ENCODE results near the gene PTPN2. TPM values are rescaled to one million over a fixed set of nuclear protein-coding genes. Genes with fewer than 3 reads are reported as not detected.
"Not testable (repeated sequence)": the region's sequence is repeated elsewhere in the genome, so short reads cannot be mapped to it uniquely, and the experiment has no call there.

PTPN2 gene
- polyA plus RNA-seq, 5 donors = 55.2 to 79.2 (median 72.9) TPM

DNA sequence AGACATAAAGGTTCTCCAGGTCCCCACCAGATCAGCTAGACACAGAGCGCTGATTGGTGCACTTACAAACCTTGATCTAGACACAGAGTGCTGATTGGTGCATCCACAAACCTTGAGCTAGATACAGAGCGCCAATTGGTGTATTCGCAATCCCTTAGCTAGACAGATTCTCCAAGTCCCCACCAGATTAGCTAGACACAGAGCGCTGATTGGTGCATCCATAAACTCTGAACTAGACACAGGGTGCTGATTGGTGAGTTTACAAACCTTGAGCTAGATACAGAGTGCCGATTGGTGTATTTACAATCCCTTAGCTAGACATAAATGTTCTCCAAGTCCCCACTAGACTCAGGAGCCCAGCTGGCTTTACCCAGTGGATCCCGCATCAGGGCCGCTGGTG lies 107.6 kb downstream of the PTPN2 start:
- not testable (repeated sequence) for DNase-seq

- DNase-seq = no peak
Observed at GRCh38 chr18:12774982-12775381, 109.1 kb downstream of the PTPN2 start.

DNA sequence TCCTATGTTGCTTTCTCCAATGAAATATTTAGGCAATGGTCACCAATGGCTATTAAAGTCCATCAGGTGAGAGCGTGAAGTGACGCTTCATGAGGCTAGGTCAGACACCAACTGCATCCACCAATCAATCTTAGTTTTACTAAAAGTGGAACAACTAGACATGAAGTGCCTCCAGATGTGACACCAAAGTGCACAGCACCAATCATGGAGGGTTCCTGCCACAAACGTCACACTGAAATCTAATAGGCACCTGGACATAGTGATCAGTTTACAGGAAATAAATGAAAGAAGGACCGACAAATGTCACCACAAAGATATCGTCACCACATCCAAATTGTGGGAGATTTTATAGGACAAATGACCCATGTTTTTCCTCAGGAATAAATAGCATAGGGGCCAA lies 110.7 kb downstream of the PTPN2 start:
- DNase-seq = no peak

- no peak for DNase-seq
Observed at GRCh38 chr18:12772111-12772510, 111.9 kb downstream of the PTPN2 start.

DNA sequence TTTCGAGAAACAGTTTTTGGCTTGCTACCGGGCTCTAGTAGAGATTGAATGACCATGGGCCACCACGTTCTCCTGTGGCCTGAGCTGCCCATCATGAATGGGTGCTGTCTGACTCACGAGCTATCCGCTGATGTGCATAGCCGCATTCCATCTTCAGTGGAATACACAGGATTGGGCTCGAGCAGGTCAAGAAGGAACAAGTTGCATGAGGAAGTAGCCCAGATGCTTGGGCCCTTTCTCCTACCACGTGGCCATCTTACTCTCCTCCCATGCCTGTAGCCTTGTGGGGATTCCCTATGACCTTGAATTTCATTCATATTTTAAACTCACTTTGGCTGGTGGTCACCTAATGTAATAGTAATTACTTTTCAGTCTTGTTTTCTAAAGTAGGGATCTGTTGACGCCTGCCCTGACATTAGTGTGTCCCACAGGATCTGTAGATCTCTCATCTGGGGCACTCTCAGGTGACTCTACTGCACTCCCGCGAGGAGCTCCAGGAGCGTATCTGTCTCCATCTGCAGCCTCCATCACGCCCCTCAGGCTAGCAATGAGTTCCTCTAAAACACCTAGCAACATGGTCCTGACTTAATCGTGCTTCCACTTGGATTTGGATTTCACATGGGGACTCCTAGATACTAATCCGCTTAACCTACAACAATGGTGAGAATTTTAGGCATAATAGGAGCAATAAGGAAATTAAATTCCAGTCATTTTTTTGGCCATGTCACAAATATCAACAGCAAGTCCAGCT lies 113.4 kb downstream of the PTPN2 start:
- no peak for DNase-seq

- no peak for DNase-seq
Observed at GRCh38 chr18:12769644-12770440, 114.2 kb downstream of the PTPN2 start.

GRCh38 chr18:12769136-12769535 lies 114.9 kb downstream of the PTPN2 start:
- no peak for DNase-seq

DNA sequence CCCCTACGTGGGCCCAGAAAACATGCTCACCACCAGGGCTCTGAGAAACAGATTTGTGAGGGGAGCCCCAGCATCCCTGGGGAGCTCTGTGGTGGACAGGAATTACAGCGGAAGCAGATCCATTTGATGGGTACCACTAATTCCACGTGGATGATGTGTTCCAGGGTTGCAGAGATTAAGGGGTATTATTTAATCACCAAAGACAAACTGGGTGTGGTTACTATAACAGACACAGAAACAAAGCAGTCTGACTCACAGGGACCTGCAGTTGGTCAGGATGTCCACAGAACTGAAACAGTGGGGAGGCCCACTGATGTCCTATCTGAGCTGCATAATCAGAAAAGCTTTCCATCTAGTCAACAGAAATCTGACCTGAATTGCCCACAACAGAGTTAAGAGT lies 115.4 kb downstream of the PTPN2 start:
- DNase-seq = no peak

DNA sequence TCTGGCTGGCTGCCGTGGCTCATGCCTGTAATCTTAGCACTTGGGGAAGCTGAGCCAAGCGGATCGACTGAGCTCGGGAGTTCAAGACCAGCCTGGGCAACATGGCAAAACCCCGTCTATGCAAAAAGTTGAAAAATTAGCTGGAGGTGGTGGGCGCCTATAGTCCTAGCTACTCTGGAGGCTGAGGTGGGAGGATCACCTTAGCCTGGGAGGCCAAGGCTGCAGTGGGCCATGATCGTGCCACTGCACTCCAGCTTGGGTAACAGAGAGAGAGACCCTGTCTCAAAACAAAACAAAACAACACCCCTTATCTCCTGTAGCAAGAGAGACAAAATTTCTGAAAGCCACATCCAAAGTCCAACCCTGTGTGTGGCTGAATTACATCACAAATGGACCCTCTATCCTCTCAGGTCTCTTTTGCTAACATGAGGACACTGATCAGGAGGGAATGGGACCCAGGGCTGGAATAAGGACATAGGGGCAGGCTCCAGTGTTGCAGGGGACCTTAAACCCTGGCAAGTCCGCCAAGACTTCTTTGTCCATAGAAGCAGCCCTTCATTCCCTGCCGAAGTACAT lies 116.4 kb downstream of the PTPN2 start:
- DNase-seq = no peak

GRCh38 chr18:12766986-12767433 lies 117.0 kb downstream of the PTPN2 start:
- no peak for DNase-seq

GRCh38 chr18:12765586-12765985 lies 118.5 kb downstream of the PTPN2 start:
- no peak for DNase-seq

DNA sequence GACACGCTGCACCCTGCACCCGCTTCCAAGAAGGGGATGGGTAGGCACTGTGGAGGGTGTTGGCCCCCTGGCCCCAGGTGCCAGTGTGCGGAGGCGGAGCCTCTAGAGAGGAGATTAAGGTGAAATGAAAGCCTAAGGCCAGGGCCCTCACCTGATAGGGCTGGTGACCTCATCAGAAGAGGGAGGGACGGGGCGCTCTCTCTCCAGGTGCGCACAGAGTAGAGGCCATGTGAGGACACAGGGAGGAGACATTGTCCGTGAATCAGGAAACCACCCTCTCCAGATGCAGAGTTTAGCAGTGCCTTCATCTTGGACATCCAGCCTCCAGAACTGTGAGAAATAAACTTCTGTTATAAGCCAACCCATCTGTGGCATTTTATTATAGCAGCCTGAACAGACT lies 118.9 kb downstream of the PTPN2 start:
- no peak for DNase-seq

- not testable (repeated sequence) for DNase-seq
Observed at GRCh38 chr18:12758566-12758965, 125.5 kb downstream of the PTPN2 start.

DNA sequence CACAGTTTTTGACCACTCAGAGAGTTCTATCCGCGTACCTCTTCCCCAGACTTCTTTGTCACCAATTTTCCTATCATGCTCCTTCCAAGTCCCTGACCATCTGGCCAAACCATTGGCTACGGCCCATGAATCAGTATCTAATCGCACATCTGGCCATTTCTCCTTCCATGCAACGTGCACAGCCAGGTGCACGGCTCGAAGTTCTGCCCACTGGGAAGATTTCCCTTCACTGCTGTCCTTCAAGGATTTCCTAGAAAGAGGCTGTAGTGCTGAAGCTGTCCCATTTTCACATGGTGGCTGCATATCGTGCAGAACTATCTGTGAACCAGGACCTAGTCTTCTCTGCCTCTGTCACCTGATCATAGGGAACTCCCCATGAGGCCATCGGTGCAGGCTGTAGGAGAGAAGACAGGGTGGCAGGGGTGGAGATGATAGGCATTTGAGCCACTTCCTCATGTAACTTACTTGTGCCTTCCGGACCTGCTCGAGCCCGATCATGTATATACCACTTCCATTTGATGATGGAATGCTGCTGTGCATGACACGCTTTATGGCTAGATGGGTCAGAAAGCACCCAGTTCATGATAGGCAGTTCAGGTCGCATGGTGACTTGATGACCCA lies 127.3 kb downstream of the PTPN2 start:
- DNase-seq = not testable (repeated sequence)

GRCh38 chr18:12755606-12756005 lies 128.4 kb downstream of the PTPN2 start:
- not testable (repeated sequence) for DNase-seq

- DNase-seq = no peak
Observed at GRCh38 chr18:12754511-12754910, 129.5 kb downstream of the PTPN2 start.

- DNase-seq = no peak
Observed at GRCh38 chr18:12751891-12752290, 132.1 kb downstream of the PTPN2 start.

- DNase-seq = no peak
Observed at GRCh38 chr18:12751503-12751884, 132.5 kb downstream of the PTPN2 start.

DNA sequence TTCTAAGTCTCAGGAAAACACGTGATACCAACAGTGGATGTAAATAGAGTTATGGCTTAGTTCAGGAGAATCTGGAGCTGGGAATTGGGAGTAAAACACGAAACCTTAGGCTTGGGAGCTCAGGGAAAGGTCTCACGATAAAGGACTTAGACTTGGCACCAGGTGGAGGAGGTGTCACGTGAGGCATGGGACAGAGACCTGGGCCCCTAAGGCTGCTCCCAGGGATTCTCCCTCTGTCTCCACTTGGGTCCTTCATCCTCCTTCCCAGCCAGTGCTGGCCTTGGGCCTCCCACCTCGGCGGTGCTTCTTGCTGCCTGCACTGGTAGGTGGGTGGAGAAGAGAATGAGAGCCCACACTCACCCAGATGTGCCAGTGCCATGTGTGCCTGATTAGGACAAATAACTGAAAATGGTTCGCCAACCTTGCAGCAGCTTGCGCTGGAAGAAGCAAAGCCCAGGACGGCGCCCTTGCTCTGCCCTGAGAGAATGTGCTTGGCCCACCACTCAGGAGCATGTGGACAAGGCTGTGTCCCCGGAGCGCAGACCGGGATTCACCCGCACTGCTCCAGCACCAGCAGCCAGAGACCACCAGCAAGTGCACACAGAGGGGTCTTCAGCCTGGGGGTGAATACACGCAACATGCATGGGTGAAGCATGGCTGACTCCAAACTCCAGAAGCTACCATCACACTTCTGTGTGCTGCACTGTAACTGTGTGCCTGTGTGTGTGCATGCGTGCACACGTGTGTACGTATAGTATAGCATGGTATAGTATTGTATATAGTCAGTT lies 133.1 kb downstream of the PTPN2 start:
- DNase-seq = no peak

GRCh38 chr18:12750076-12750714 lies 133.8 kb downstream of the PTPN2 start:
- no peak for DNase-seq

GRCh38 chr18:12749121-12749520 lies 134.9 kb downstream of the PTPN2 start:
- no peak for DNase-seq
